ENCODE data around the gene L3MBTL4.
"Not testable (repeated sequence)": the region's sequence is repeated elsewhere in the genome, so short reads cannot be mapped to it uniquely, and the experiment has no call there.

L3MBTL4 gene

DNA sequence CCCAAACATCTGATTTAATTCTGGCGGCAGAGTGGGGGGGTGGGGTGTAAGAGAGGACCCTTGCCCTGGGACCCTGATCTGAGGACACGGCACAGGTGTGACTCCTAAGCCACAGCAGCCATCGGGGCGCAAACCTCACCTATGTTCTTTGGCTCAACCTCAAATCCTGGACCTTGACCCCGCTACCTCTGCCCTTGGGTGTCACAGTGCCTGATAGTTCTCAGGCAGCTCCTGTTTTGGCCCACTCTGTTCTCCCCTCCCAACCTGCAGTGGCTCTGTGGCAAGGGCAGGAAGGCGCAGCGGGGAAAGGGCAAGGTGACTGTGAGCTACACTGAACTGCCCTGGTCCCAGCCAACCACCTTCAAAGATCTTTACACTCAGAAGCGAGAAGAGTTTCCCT lies 152.8 kb downstream of the L3MBTL4 start:
- DNase-seq (ENCODE audit: low read depth): no peak
- H3K4me3 ChIP-seq (ENCODE audit: low read depth, low read length): no peak overlapping the region
- no peak for TF ChIP-seq CTCF (IDR thresholded peaks at IDR 0.05; ENCODE audit: insufficient read depth, low read depth, low read length, missing control alignments)

- DNase-seq (ENCODE audit: low read depth); H3K4me3 ChIP-seq (ENCODE audit: low read depth, low read length): not testable (repeated sequence)
Measured at GRCh38 chr18:6259324-6259723, 155.4 kb downstream of the L3MBTL4 start.

DNA sequence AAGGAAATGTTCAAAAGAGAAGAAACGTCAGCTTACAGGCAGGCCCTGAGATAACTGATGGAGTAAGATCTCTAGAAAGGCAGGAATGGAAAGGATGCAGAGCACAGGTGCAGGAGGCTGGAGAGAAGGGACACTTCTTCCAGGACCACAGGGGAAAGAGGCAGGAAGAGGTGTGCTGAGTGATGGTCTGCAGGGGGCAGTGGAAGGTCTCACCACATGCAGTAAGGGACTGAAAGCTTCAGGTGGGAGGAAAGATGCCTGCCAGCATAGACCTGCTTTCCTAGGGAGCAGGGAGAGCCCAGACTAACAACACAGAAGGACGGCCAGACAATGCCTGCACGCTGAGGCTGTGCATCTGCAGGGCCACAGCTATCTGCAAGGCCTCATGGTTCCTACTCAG lies 156.8 kb downstream of the L3MBTL4 start:
- TF ChIP-seq CTCF (IDR thresholded peaks at IDR 0.05; ENCODE audit: insufficient read depth, low read depth, low read length, missing control alignments): no peak
- H3K4me3 ChIP-seq (ENCODE audit: low read depth, low read length): no peak overlapping the region
- DNase-seq (ENCODE audit: low read depth): no peak

- H3K4me3 ChIP-seq (ENCODE audit: low read depth, low read length): no peak overlapping the region
- no peak for DNase-seq (ENCODE audit: low read depth)
- TF ChIP-seq CTCF (IDR thresholded peaks at IDR 0.05; ENCODE audit: insufficient read depth, low read depth, low read length, missing control alignments): no peak
Measured at GRCh38 chr18:6256521-6256920, 158.2 kb downstream of the L3MBTL4 start.

GRCh38 chr18:6255886-6256285 lies 158.8 kb downstream of the L3MBTL4 start:
- no peak for TF ChIP-seq CTCF (IDR thresholded peaks at IDR 0.05; ENCODE audit: insufficient read depth, low read depth, low read length, missing control alignments)
- DNase-seq (ENCODE audit: low read depth): no peak

GRCh38 chr18:6255116-6255705 lies 159.5 kb downstream of the L3MBTL4 start:
- TF ChIP-seq CTCF (IDR thresholded peaks at IDR 0.05; ENCODE audit: insufficient read depth, low read depth, low read length, missing control alignments): no peak
- DNase-seq (ENCODE audit: low read depth): no peak
- H3K4me3 ChIP-seq (ENCODE audit: low read depth, low read length): no peak overlapping the region

More at GRCh38 chr18:6255886-6256285, 158.8 kb downstream of the L3MBTL4 start:
- no peak overlapping the region for H3K4me3 ChIP-seq (ENCODE audit: low read depth, low read length)

DNA sequence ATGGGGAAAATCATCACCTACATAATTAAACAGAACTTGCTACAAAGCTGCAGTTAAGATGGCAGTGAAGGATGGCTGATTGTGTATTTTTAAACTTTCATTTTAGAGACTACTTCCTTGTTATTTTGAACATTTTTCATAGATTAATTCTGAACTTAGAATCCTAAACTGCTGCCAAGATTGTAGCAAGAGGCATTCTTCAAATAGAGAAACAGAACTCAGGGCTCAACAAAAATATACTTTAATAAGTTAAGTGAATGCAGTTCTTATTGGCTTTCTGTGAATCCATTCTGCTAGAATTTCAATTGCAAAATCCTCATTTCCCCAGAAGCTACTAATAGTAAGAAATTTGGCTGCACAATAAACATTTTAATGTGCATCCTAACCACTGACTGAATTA lies 160.3 kb downstream of the L3MBTL4 start:
- no peak for TF ChIP-seq CTCF (IDR thresholded peaks at IDR 0.05; ENCODE audit: insufficient read depth, low read depth, low read length, missing control alignments)
- H3K4me3 ChIP-seq (ENCODE audit: low read depth, low read length): no peak overlapping the region
- DNase-seq (ENCODE audit: low read depth): no peak

Data from GM12865 (cell line).